Retina (tissue), 1 donor: Measurements from ENCODE around the gene SRPK2.

Experiments
- DNase-seq: peaks from one replicate; pipeline ENCODE4 v3.0.0-alpha.2; 2016

The SRPK2 gene

GRCh38 chr7:105067691-105068090 is 321.0 kb downstream of the SRPK2 start:
- DNase-seq = no peak
